Activated naive CD4-positive, alpha-beta T cell treated with anti-CD3 and anti-CD28 coated beads, Interleukin-2, amount 50 U/mL, for 16 hours (primary cell): ENCODE results near the gene ADNP.

ENCODE experiments used
- DNase-seq: peaks from one replicate; pipeline ENCODE4 v3.0.0-alpha.2; 2020

Gene ADNP

DNA sequence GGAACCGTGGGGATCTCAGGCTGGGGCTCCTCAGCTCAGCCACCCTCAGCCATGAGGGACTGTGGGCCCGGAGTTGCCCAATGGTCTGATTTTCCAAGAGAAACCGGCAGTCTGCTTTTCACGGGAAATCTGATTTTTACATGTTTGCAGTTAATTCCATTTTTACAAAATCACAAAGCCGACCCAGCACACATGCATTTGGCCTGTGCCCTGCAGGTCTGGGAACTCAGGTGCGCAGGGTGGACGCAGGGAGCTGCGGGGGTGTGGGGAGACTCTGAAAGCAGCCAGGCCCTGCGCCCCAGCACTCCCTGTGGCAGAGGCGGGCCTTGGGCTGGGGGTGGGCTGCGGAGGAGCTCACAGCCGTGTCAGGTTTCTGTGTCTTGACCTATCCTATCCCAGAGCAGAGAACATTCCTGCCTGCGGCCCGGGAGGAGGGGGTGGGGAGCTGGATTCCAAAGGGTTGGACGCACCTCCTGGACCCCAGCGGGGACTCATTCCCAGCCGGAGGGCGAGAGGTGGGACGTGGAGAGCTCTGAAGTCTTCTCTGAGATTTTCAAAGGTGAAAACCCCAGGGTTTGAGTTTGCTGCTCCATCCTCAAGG lies 60.6 kb downstream of the ADNP start:
- no peak for DNase-seq

DNA sequence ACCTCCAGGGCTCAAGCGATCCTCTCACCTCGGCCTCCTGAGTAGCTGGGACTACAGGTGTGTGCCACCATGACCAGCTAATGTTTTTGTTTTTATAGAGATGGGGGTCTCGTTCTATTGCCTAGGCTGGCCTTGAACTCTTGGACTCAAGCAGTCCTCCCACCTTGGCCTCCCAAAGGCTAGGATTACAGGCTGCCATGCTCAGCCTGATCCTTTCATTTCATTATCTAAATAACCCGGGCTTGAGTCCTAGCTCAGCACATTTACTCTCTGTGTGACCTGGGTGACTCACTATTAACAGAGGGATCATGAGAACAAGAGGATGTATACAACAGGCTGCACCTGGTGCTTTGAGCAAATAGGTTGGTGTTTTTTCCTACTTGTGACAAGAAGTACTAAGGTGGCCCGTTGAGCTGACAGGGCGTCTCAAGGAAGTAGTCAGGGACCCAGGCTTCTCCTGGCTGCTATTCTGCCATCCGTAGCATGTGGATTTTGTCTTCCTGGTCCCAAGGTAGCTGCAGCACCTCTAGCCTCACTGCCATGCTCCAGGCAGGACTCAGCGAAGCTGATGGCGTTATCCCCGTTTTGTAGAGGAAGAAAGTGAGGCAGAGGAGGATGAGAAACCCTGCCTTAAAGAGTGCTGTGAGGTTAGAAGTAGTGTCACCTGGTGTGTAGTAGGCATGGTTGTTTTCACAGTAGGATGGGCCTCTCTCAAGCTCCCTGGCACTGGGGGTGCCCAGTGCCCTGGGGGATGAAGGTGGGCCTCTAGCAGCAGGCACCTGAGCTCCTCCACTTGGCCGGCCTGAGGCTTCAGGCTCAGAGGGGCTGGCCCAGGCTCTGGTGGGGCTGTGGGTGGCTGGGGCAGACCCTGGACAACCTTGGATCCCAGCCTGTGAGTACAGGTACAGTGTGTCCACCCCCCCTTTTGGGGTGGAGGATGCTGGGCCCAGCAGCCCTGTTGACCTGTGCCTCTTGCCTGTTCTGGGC lies 62.4 kb downstream of the ADNP start:
- DNase-seq, result no peak

- no peak for DNase-seq
Measured at GRCh38 chr20:50867805-50868204, 63.4 kb downstream of the ADNP start.

DNA sequence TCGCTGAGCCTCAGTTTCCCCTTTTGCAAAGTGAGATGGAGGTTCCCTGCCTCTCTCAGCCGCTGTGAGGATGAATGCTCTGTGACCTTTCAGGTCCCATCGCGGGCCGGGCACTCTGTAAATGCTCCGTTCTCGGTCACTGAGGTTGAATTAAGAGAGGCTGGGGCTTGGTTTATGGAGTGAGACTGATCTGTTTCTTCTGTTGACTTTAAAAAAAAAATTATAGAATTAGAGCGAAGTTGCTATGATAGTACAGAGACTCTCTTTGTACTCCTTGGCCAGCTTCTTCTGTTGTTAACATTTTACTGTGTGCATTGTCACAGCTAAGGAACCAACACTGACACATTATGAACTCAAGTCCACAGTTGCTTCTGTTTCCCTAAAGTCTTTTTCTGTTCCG lies 64.4 kb downstream of the ADNP start:
- no peak for DNase-seq

GRCh38 chr20:50866036-50866685 lies 65.1 kb downstream of the ADNP start:
- no peak for DNase-seq

DNA sequence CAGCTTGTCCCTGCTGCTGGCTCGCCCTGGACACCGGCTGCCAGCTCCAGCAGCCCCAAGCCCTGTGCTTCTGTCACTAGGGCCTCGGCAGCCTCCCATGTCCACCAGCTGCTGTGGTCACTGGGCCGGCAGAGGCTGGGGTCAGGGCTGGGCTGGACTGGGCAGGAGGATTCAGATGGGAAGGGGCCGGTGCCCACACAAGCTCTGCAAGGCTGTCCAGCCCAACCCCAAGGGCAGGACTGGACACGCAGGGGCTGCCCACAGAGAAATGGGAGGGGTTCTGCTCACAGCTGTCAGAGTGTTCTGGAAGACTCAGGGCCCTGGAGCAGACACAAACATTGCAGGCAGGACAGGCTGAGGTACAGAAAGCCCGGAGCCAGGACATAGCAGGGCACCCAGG lies 65.6 kb downstream of the ADNP start:
- no peak for DNase-seq

DNA sequence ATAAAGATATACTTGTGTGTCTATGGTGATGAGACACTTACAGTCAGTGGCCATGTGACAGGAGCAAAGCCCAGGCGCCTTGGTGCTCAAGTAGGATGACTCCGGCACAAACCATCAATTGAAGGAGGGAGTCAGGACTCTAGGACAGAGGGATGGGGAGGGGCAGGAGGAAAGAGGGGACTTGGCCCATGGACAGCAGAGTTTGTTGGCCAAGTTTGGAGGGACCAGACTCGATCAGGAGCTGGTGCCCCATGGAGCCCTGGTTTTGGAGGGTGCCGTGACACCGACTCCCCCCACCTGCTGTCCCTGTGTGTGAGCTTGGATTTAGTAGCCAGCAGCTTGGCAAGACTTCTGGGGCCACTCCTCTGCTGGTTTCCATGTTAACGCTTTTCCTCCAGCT lies 66.1 kb downstream of the ADNP start:
- no peak for DNase-seq

DNA sequence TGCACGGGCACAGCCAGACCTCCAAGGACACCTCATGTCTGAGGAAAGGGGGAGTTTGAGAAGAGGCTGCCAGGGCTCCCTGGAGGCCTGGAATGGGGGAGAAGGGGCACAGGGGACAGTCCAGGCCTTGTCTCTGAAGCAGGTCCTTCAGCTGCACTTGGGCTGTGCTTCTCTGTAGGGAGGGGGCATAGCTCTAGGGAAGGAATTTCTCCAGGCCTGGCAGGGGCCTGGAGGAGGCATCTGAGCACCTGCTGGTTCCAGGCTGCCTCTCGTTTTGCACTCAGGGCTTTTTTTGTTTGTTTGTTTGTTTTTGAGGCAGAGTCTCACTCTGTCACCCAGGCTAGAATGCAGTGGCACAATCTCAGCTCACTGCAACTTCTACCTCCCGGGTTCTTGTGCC lies 68.7 kb downstream of the ADNP start:
- no peak for DNase-seq

GRCh38 chr20:50861012-50861411 lies 70.2 kb downstream of the ADNP start:
- DNase-seq, result no peak

DNA sequence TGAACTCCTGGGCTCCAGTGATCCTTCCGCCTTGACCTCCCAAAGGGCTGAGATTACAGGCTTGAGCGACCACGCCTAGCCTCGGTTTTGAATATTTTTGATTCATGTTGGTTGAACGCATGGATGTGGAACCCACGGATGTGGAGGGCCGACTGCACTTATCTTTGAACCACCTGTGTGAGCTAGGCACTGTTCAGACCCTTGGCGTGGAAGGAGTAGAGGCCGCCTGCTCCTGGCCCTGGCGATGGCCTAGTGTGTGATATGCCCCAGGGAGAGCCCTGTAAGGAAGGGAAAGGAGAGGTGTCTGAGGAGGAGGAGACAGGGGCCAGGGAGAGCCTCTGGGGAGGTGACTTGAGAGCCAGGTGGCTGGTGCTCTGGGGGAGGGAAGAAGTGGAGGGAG lies 72.1 kb downstream of the ADNP start:
- DNase-seq, result no peak

DNA sequence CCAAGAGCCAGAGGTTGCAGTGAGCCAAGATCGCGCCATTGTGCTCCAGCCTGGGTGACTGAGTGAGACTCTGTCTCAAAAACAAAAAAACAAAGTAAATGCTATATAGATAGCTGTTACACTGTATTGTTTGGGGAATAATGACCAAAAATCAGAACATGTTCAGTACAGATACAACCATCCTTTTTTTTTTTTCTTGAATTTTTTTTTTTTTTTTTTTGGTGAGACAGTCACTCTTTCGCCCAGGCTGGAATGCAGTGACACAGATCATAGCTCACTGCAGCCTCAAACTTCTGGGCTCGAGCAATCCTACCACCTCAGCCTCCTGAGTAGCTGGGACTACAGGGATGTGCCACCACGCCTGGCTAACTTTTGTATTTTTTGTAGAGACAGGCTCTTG lies 72.7 kb downstream of the ADNP start:
- no peak for DNase-seq

DNA sequence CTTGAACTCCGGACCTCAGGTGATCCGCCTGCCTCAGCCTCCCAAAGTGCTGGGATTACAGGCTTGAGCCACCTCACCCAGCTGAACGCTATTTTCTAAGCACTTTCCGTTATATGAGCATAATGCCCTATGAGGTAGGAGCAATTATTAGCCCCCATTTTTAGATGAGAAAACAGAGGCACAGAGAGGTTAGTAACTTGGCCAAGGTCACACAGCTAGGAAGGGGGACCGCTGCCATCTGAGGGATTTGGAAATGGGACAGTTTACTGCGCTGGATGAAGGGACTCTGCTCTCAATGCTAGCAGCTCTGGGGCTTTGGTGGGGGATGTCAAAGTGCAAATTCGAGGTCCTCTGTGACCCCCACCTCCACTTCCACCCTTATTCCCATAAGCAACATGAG lies 73.9 kb downstream of the ADNP start:
- DNase-seq, result no peak

- no peak for DNase-seq
Measured at GRCh38 chr20:50856475-50857041, 74.7 kb downstream of the ADNP start.

DNA sequence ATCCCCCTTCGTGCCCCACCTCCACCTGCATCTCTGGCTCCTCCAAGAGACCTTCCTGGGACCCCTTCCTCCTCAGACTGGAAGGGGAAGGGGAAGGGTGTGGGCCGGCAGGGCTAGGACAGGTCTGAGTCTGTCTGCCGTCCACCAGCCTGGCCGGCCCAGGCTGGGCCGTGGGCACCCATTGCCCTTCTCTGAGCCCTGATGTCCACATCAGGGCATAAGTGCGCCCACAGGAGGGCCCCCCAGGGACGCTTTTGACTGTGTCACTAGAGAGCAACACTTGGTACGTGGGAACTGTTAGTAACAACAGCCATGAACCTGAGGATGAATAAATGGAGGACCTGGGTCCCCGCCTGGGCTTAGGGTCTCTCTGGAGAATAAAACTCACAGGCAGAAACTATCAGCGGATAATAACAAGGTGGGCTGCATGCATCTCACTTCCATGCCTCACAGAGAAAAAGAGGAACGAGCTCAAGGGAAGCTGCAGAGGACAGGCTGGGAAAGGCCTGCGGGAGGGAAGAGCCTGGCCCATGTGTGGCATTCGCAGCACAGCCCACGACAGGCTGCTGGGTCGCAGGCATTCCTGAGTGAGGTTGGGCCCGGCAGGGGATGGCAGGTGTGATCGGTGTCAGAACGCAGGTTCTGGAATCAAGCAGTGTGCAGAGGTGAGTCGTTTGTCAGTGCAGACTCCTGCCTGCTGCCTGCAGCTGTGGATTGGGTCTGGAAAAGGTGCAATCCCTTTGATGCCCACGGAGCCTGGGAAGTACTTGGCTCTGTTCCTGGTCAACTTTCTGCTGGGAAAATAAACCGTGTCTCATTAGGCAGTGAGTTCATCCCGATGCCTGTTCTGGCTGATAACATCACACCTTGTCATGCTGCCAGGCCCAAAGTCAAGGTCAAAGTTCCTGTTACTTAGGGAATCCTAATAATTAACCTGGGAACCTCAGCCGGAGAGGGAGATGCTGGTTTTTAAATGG lies 75.5 kb downstream of the ADNP start:
- DNase-seq, result no peak

DNA sequence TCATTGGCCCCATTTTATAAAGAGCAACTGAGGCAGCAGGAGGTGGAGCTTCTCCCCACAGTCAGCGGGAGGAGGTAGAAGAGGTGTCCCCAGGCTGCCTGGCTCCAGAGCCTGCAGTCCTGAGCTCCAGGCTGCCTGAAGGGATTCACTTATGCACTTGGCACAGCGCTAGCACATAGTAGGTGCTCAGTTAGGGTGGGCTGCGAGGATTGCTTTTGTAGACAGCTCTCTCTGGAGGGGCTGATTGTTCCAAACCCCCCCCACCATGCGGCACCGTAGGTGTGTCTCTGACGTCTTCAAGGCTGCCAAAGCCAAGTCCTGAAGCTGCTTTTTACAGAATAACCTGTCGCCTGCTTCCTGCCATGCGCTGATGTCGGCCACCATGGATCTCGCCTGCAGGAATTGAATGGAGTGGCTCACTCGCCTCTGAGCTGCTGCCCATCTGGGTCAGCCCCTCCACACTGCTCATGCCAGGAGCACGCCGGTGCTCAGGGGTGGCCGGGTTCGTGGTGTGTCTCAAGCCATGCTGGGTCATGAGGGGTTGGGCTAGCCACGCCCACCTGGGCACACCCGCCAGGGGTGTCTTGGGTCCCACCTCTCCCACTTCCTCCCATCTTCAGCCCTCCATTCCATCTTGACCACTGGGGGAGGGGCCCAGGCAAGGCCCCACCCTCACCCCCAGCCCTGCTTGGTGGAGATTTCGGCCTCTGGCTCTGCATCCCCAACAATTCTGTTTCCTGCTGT lies 76.6 kb downstream of the ADNP start:
- no peak for DNase-seq

DNA sequence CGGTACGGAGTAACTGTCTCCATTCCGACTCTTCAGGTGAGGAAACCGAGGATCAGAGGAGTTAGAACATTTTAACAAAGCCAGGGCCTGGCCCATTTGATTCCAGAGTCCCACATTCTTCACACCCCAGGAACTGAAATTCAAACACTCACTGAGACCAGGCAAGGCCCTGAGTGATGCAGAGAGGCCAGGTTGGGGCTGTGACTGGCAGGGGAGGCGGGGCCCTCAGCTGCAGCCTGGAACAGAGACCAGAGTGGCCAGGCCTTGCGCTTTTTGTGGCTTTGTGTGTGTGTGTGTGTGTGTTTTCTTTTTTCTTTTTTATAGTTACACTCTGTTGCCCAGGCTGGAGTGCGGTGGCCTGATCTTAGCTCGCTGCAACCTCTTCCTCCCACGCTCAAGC lies 79.2 kb downstream of the ADNP start:
- no peak for DNase-seq

- no peak for DNase-seq
Measured at GRCh38 chr20:50850721-50851286, 80.4 kb downstream of the ADNP start.

DNA sequence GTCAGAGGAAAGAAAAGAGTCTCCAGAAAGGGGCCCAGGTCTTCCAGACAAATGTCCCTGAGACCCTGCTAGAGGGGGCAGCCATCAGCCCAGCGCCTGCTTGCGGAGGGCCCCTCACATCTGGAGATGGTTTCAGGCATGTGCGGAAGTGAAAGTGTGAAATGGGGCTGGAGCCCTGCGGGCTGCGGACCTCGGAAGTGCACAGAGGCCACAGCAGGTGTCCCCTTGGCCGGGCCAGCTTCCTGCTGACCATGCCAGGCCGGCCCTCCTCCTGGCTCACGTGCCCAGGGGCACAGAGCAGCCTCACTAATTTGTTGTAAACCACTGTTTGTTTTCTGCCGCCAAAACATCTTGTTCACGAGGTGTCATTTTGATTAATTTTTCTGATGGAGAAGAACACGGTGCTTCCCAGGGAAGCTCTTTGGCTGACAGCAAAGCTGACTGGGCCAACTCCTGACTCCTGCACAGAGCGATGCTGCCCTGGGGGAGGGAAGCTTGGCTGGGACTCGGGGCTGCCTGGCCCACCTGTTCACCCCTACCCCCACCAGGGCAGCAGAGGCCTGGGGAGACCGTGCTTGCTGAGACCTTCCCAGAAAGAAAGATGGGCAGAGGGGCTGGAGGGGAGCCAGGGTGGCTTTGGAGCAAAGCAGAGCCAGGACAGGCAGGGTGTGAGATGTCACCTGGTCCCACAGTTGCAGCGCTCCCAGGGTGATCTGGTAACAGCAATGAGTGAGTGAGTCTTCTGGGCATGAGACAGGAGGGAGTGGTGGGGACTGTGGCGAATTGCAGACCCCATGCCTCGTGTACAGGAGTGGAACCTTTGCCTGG lies 82.2 kb downstream of the ADNP start:
- DNase-seq, result no peak

DNA sequence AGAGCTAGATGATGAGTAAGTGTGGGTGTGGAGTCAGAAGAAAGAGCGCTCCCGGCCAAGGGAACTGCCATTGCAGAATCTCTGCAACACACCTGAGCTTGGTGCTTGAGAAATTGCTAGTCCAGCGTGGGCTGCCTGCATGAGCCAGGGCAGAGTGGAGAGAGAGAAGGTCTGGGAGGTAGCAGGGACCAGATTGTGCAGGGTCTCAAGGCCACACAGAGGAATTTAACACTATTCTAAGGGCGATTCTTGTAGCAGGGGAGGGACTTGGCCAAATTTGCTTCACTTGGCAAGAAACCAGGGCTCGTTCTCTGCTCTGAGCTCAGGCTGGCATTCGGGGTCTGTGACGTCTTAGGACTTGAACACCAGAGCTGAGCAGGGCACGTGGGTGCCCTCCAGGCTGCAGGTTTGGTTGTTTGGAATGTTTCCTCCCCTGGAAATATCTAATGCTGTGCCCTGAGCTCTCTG lies 82.9 kb downstream of the ADNP start:
- DNase-seq, result no peak

- no peak for DNase-seq
Measured at GRCh38 chr20:50845566-50846215, 85.5 kb downstream of the ADNP start.
